Brain microvascular endothelial cell (primary cell): ENCODE measurements around the gene ID3.
A peak's percentile ranks its signal among the peaks of the same experiment; 100 is the strongest.
"Not testable (repeated sequence)": the region's sequence is repeated elsewhere in the genome, so short reads cannot be mapped to it uniquely, and the experiment has no call there.

Experiments
- DNase-seq: peaks from one replicate; pipeline ENCODE4 v3.0.0-alpha.2; 2020
- H3K27ac ChIP-seq: fragments of 250-450 bp; sonication (Bioruptor Pico); 2 replicates; pipeline ENCODE4 v1.5.1; 2020; ENCODE audit warnings: mild to moderate bottlenecking, moderate library complexity
- H3K27me3 ChIP-seq: fragments of 250-450 bp; sonication (Bioruptor Pico); replicated peaks from 2 replicates; pipeline ENCODE4 v1.5.1; 2020; ENCODE audit warnings: mild to moderate bottlenecking
- H3K36me3 ChIP-seq: fragments of 250-450 bp; sonication (Bioruptor Pico); replicated peaks from 2 replicates; pipeline ENCODE4 v1.5.1; 2020; ENCODE audit warnings: mild to moderate bottlenecking
- H3K4me3 ChIP-seq: 2 replicates; pipeline ENCODE4 v1.5.1; 2011; ENCODE audit warnings: low read depth, mild to moderate bottlenecking, control low read depth, low read length, moderate library complexity
- CTCF ChIP-seq: IDR thresholded peaks from 2 replicates; pipeline ENCODE4 v1.5.1; 2011; ENCODE audit warnings: low read depth, mild to moderate bottlenecking, moderate library complexity, low read length, control low read depth, inconsistent platforms; ENCODE audit errors: missing control alignments
- in situ Hi-C: cut with HindIII; loops from 2 replicates; pipeline ENCODE4 v1.10.0; 2017; ENCODE audit warnings: low sequenced_read_pairs, low pct_ligation_motif_present

ID3 gene

GRCh38 chr1:23590058-23590783 is 30.9 kb upstream of the ID3 start:
- no peak for DNase-seq
- Histone ChIP-seq H3K36me3 (no peaks in the 10 kb centered on the region), H3K27me3 (no peaks in the 10 kb centered on the region), H3K4me3 (no peak overlapping the region), H3K27ac (no peak overlapping the region)
- TF ChIP-seq CTCF, result no peak
- in situ Hi-C loops, result no loop called here

GRCh38 chr1:23589585-23589986 is 30.3 kb upstream of the ID3 start:
- no peaks in the 10 kb centered on the region for H3K27me3 ChIP-seq
- no peak overlapping the region for H3K27ac ChIP-seq
- no peak for DNase-seq
- in situ Hi-C loops, result no loop called here
- TF ChIP-seq CTCF, result no peak
- no peak overlapping the region for H3K4me3 ChIP-seq
- H3K36me3 ChIP-seq, result no peaks in the 10 kb centered on the region

GRCh38 chr1:23588749-23589548 is 29.6 kb upstream of the ID3 start:
- Histone ChIP-seq H3K36me3 (no peaks in the 10 kb centered on the region), H3K27ac (no peak overlapping the region), H3K27me3 (no peaks in the 10 kb centered on the region), H3K4me3 (no peak overlapping the region)
- TF ChIP-seq CTCF, result no peak
- DNase-seq, result no peak
- in situ Hi-C loops, result no loop called here

GRCh38 chr1:23585321-23586022 is 26.2 kb upstream of the ID3 start:
- DNase-seq, result peak; percentile 94

GRCh38 chr1:23583727-23584126 is 24.4 kb upstream of the ID3 start:
- DNase-seq, in situ Hi-C loops, H3K4me3 ChIP-seq, H3K27ac ChIP-seq, H3K27me3 ChIP-seq, H3K36me3 ChIP-seq: not testable (repeated sequence)

More at GRCh38 chr1:23585321-23586022, 26.2 kb upstream of the ID3 start:
- no peaks in the 10 kb centered on the region for H3K27me3 ChIP-seq
- TF ChIP-seq CTCF, result no peak
- no peaks in the 10 kb centered on the region for H3K36me3 ChIP-seq
- H3K27ac ChIP-seq, result peak overlapping the region; percentile 92
- in situ Hi-C loops, result no loop called here
- no peak overlapping the region for H3K4me3 ChIP-seq

- H3K36me3 ChIP-seq, result no peaks in the 10 kb centered on the region
- H3K27me3 ChIP-seq, result no peaks in the 10 kb centered on the region
- H3K27ac ChIP-seq, result peak overlapping the region; percentile 11
- no peak overlapping the region for H3K4me3 ChIP-seq
- in situ Hi-C loops, result no loop called here
- DNase-seq, result no peak
- no peak for TF ChIP-seq CTCF
These were observed 23.5 kb upstream of the ID3 start for GRCh38 chr1:23582820-23583219.
